ENCODE data around the gene UTS2B. TPM values are rescaled to one million over a fixed set of nuclear protein-coding genes. Genes with fewer than 3 reads are reported as not detected.

Gene UTS2B
- total RNA-seq, 6 experiments from 2014 or later = 0.73 to 1.8 (median 1.0) TPM

DNA sequence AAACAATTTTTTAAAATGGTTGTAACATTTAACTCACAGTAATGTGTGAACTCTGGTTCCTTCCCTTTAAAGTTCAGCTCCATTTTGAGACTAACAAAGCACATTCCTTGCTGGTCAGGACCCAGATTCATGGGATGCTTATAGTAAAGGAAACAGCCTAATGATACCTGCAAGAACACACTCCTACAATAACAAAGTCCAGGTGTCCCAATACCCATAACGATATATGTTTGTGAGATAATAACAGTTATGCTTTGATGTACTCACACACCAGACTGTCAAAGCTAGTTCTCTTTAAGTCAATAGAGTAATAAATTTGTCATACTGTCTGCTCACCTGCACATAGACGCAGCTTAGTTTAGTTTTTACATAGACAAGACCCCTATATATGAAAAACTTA lies 17.0 kb downstream of the UTS2B start:
- TF ChIP-seq, protein P1, sequence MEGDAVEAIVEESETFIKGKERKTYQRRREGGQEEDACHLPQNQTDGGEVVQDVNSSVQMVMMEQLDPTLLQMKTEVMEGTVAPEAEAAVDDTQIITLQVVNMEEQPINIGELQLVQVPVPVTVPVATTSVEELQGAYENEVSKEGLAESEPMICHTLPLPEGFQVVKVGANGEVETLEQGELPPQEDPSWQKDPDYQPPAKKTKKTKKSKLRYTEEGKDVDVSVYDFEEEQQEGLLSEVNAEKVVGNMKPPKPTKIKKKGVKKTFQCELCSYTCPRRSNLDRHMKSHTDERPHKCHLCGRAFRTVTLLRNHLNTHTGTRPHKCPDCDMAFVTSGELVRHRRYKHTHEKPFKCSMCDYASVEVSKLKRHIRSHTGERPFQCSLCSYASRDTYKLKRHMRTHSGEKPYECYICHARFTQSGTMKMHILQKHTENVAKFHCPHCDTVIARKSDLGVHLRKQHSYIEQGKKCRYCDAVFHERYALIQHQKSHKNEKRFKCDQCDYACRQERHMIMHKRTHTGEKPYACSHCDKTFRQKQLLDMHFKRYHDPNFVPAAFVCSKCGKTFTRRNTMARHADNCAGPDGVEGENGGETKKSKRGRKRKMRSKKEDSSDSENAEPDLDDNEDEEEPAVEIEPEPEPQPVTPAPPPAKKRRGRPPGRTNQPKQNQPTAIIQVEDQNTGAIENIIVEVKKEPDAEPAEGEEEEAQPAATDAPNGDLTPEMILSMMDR (IDR thresholded peaks at IDR 0.05) = no peak
- peaks cover 4% of the 10 kb centered on the region; the same call in 1 of the 2 replicates for H3K36me3 Mint-ChIP-seq (ENCODE audit: low read depth)
- H3K4me3 Mint-ChIP-seq = no peak overlapping the region
- no peak overlapping the region for H3K27ac Mint-ChIP-seq
- peaks cover 6% of the 10 kb centered on the region for H3K9me3 Mint-ChIP-seq
- H3K4me1 Mint-ChIP-seq (ENCODE audit: low read depth) = no peaks in the 10 kb centered on the region
- no peak for DNase-seq
- no peaks in the 10 kb centered on the region for H3K27me3 Mint-ChIP-seq (ENCODE audit: insufficient read depth)

DNA sequence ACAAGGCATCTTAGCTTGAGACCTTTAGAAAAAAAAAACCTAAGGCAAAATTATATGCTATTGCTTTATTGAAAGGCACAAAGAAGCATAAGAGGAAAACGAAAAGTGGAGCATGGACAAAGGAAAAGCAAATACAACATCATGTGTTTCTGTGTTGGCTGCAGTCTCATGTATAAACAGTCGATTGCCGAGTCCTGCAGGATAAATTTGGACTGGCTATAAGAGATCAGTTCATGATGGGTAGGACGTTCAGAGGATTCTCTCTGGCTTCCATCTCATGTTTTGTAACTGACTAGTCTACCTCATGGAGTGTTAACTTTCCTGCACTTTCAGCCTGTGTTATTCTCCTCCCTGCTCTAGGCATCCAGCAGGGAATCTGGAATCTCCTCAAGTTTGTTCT lies 23.0 kb downstream of the UTS2B start:
- H3K36me3 Mint-ChIP-seq (ENCODE audit: low read depth) = no peaks in the 10 kb centered on the region
- no peaks in the 10 kb centered on the region for H3K4me1 Mint-ChIP-seq (ENCODE audit: low read depth)
- H3K4me3 Mint-ChIP-seq = no peak overlapping the region
- no peak for DNase-seq
- no peaks in the 10 kb centered on the region for H3K9me3 Mint-ChIP-seq
- TF ChIP-seq, protein P1 (IDR thresholded peaks at IDR 0.05) = no peak
- H3K27me3 Mint-ChIP-seq (ENCODE audit: insufficient read depth) = no peaks in the 10 kb centered on the region
- no peak overlapping the region for H3K27ac Mint-ChIP-seq

DNA sequence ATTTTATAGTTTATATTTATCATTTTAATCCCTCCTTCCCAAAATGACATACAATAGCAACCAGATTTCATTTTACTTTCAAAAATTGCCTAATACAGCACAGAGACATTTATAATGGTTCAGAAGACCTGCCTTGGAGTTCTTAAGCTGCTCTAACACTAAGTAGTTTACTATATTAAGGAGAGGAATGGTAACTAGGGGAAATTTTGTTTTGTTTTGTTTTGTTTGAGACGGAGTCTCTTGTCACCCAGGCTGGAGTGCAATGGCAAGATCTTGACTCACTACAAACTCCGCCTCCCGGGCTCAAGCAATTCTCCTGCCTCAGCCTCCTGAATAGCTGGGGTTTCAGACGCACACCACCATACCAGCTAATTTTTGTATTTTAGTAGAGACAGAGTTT lies 23.9 kb downstream of the UTS2B start:
- TF ChIP-seq, protein P1 (IDR thresholded peaks at IDR 0.05) = no peak
- no peak for DNase-seq
- Mint-ChIP-seq H3K4me3 (no peak overlapping the region), H3K27me3 (ENCODE audit: insufficient read depth) (no peaks in the 10 kb centered on the region), H3K9me3 (no peaks in the 10 kb centered on the region), H3K36me3 (ENCODE audit: low read depth) (no peaks in the 10 kb centered on the region), H3K27ac (no peak overlapping the region), H3K4me1 (ENCODE audit: low read depth) (no peaks in the 10 kb centered on the region)

DNA sequence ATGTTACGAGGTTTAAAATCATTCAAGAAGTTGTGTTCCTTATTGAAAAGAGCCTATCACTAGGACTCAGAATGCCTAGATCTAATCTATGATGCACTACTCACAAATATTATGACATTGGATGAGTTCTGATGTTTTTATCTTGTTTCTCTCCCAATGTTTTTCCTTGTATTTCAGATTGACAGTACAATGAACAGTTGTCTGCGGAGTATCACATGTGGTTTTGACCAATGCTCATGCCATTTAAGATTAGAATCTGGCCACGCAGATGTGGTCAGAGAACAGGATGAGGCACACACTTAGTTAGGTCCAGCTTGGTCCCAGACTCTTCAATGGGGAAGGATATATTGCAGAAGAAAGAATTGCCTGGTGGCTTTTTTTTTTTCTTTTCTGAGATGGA lies 26.7 kb downstream of the UTS2B start:
- Mint-ChIP-seq H3K4me1 (ENCODE audit: low read depth) (peaks cover 7% of the 10 kb centered on the region), H3K9me3 (no peaks in the 10 kb centered on the region), H3K27me3 (ENCODE audit: insufficient read depth) (no peaks in the 10 kb centered on the region), H3K36me3 (ENCODE audit: low read depth) (no peaks in the 10 kb centered on the region), H3K27ac (no peak overlapping the region), H3K4me3 (no peak overlapping the region)
- TF ChIP-seq, protein P1 (IDR thresholded peaks at IDR 0.05) = no peak
- no peak for DNase-seq

DNA sequence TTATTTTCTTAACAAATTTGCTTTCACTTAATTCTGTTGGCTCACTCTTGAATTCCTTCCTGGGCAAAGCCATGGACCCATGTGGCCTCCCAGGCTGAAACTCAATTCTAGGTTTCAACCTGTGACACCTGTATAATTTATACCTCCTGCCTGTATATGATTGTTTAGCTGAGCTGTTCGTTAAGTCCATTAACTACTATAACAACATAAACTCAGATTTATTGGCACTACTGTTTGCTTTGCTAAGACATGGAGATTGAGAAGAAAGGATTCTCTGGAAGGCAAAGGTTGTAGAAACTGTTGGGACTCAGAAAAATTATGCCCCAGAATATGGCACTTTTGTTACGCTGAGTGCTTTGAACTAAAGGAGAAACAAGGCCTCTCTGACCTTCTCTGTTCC lies 27.9 kb downstream of the UTS2B start:
- Mint-ChIP-seq H3K27ac (no peak overlapping the region), H3K4me3 (no peak overlapping the region), H3K4me1 (ENCODE audit: low read depth) (peaks cover 7% of the 10 kb centered on the region), H3K9me3 (no peaks in the 10 kb centered on the region), H3K36me3 (ENCODE audit: low read depth) (no peaks in the 10 kb centered on the region), H3K27me3 (ENCODE audit: insufficient read depth) (no peaks in the 10 kb centered on the region)
- TF ChIP-seq, protein P1 (IDR thresholded peaks at IDR 0.05) = no peak
- DNase-seq = no peak

Data from HFFc6 (cell line).